Thoracic aorta (tissue), 2 donors: ENCODE data around the gene SNX27. TPM values are rescaled to one million over a fixed set of nuclear protein-coding genes. Genes with fewer than 3 reads are reported as not detected.

Experiments used
- ATAC-seq: fragments of 150-250 bp; one replicate; pipeline ENCODE4 v1.8.0; 2017; ENCODE audit warnings: low read depth; ENCODE audit not compliant: insufficient number of reproducible peaks, low FRiP score
- DNase-seq: peaks from one replicate; pipeline ENCODE4 v3.0.0-alpha.2; 2020; ENCODE audit warnings: low spot score
- H3K27ac ChIP-seq, 2 donors: fragments of 200-600 bp; sonication (generic); 1 replicate in 1 of 2; 2 replicates in 1 of 2; pipeline ENCODE4 v1.5.1; 2016; ENCODE audit warnings: mild to moderate bottlenecking in 2 of 2, moderate library complexity in 2 of 2
- H3K27me3 ChIP-seq: fragments of 200-600 bp; sonication (generic); replicated peaks from 2 replicates; pipeline ENCODE4 v1.6.0; 2016; ENCODE audit warnings: mild to moderate bottlenecking; ENCODE audit not compliant: insufficient read depth
- H3K36me3 ChIP-seq: fragments of 200-600 bp; sonication (generic); one replicate; pipeline ENCODE4 v1.5.1; 2016
- H3K4me1 ChIP-seq, 2 donors: fragments of 200-600 bp; sonication (generic); 1 replicate in 1 of 2; 2 replicates in 1 of 2; pipeline versions ENCODE4 v1.5.1 to v1.6.0; 2016; ENCODE audit warnings: low read depth in 2 of 2, mild to moderate bottlenecking in 1 of 2; ENCODE audit not compliant: control insufficient read depth in 1 of 2
- H3K4me3 ChIP-seq: fragments of 200-600 bp; sonication (generic); 2 replicates; pipeline ENCODE4 v1.5.1; 2016; ENCODE audit warnings: mild to moderate bottlenecking
- H3K9me3 ChIP-seq: fragments of 200-600 bp; sonication (generic); 2 replicates; pipeline ENCODE4 v1.5.1; 2016
- CTCF ChIP-seq: fragments of 200-600 bp; sonication (generic); IDR thresholded peaks from one replicate; pipeline ENCODE4 v1.5.1; 2019; ENCODE audit warnings: antibody characterized with exemption
- total RNA-seq, 2 donors: library from RNA; depleted of rRNA; stranded (reverse); fragments of >200 nt; gene quantifications; one replicate each; pipeline versions ENCODE4 v1.1.0 to v1.2.3, GENCODE V29; 2016

Gene SNX27
- total RNA-seq, 2 donors from 2014 or later: 25.6 to 46.7 TPM

- no peak overlapping the region for H3K27ac ChIP-seq
These were observed 110.1 kb downstream of the SNX27 start for GRCh38 chr1:151721788-151722510.

GRCh38 chr1:151723726-151724370, 112.0 kb downstream of the SNX27 start:
- Histone ChIP-seq H3K36me3 (no peaks in the 10 kb centered on the region), H3K4me1 (peaks cover 5 to 24% of the 10 kb centered on the region in 2 donors), H3K9me3 (no peaks in the 10 kb centered on the region), H3K27me3 (no peaks in the 10 kb centered on the region), H3K27ac (no peak overlapping the region), H3K4me3 (no peak overlapping the region)
- DNase-seq: no peak
- TF ChIP-seq CTCF: no peak
- ATAC-seq: no peak

More at GRCh38 chr1:151721788-151722510, 110.1 kb downstream of the SNX27 start:
- ATAC-seq: no peak
- Histone ChIP-seq H3K4me1 (peaks cover 6 to 31% of the 10 kb centered on the region in 2 donors), H3K36me3 (no peaks in the 10 kb centered on the region), H3K4me3 (peak overlapping the region; percentile 78), H3K27me3 (no peaks in the 10 kb centered on the region), H3K9me3 (no peaks in the 10 kb centered on the region)
- TF ChIP-seq CTCF: no peak
- no peak for DNase-seq

- DNase-seq: no peak
- Histone ChIP-seq H3K4me3 (peak overlapping the region; percentile 60), H3K27me3 (no peaks in the 10 kb centered on the region), H3K36me3 (no peaks in the 10 kb centered on the region), H3K27ac (peak overlapping the region in 1 of 2 donors; percentile 3), H3K4me1 (peaks cover 0 to 15% of the 10 kb centered on the region in 2 donors), H3K9me3 (no peaks in the 10 kb centered on the region)
- ATAC-seq: no peak
- no peak for TF ChIP-seq CTCF
These were observed 116.6 kb downstream of the SNX27 start for GRCh38 chr1:151728151-151729054.

- H3K27me3 ChIP-seq: no peaks in the 10 kb centered on the region
- no peaks in the 10 kb centered on the region for H3K9me3 ChIP-seq
- no peak overlapping the region for H3K27ac ChIP-seq
- no peak overlapping the region for H3K4me3 ChIP-seq
- DNase-seq (no peak), ATAC-seq (no peak)
- TF ChIP-seq CTCF: no peak
- no peaks in the 10 kb centered on the region for H3K36me3 ChIP-seq
- H3K4me1 ChIP-seq: peaks cover 0 to 15% of the 10 kb centered on the region in 2 donors
These were observed 117.5 kb downstream of the SNX27 start for GRCh38 chr1:151729157-151729965.
